GM12864 (cell line): ENCODE data around the gene NOTCH1.
A peak's percentile ranks its signal among the peaks of the same experiment; 100 is the strongest.

ENCODE experiments used
- DNase-seq: peaks from one replicate; pipeline ENCODE4 v3.0.0-alpha.2; 2011; ENCODE audit warnings: low read depth
- H3K4me3 ChIP-seq: 2 replicates; pipeline ENCODE4 v1.5.1; 2011; ENCODE audit warnings: mild to moderate bottlenecking, low read depth, low read length, control low read depth
- CTCF ChIP-seq: IDR thresholded peaks from 2 replicates; pipeline ENCODE4 v1.5.1; 2011; ENCODE audit warnings: low read depth, mild to moderate bottlenecking, moderate library complexity, low read length, control low read depth, inconsistent platforms; ENCODE audit errors: missing control alignments

NOTCH1 gene

GRCh38 chr9:136488247-136489214 lies 57.3 kb downstream of the NOTCH1 start:
- TF ChIP-seq CTCF = peak; percentile 97
- H3K4me3 ChIP-seq = no peak overlapping the region
- DNase-seq = no peak

GRCh38 chr9:136487672-136488071 lies 58.2 kb downstream of the NOTCH1 start:
- no peak for DNase-seq
- H3K4me3 ChIP-seq = no peak overlapping the region
- TF ChIP-seq CTCF = no peak

DNA sequence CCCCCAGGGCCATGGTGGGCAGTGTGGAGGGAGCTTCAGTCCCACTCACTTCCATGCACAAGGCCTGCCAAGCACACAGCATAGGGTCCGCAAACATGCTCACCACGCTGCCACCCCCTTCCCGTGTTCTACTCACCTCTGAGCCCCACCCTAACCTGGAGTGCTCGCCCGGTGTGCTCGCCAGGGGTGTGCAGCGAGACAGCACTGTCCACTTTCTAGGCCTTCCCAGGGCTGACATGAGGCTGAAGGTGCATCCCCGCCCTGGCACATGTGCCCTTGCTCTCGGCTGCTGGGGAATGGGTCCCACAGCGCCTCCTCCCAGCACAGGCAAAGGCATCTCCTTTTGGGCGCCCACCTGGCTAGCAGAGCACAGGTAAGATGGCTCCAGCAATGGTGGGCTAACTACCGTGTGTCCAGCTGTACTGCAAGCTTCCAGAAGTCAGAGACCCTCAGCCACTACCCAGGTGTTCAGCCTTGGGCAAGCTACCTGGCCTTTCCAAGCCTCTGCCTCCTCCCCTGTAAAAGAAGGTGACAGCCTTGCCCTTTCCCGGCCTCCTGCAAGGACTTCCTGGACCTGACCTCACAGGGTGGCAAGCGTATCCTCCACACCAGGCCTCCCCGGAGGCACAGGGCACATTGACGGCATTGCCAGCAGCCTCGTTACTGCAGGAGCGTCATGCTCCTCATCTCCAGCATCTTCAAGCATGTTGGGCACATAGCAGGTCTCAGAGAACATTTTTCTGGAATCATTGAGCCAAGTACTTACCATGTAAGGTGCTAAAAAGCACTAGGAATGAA lies 58.8 kb downstream of the NOTCH1 start:
- no peak for TF ChIP-seq CTCF
- DNase-seq = no peak
- H3K4me3 ChIP-seq = no peak overlapping the region

- H3K4me3 ChIP-seq = no peak overlapping the region
- no peak for TF ChIP-seq CTCF
- no peak for DNase-seq
These were observed 59.7 kb downstream of the NOTCH1 start for GRCh38 chr9:136486131-136486530.

DNA sequence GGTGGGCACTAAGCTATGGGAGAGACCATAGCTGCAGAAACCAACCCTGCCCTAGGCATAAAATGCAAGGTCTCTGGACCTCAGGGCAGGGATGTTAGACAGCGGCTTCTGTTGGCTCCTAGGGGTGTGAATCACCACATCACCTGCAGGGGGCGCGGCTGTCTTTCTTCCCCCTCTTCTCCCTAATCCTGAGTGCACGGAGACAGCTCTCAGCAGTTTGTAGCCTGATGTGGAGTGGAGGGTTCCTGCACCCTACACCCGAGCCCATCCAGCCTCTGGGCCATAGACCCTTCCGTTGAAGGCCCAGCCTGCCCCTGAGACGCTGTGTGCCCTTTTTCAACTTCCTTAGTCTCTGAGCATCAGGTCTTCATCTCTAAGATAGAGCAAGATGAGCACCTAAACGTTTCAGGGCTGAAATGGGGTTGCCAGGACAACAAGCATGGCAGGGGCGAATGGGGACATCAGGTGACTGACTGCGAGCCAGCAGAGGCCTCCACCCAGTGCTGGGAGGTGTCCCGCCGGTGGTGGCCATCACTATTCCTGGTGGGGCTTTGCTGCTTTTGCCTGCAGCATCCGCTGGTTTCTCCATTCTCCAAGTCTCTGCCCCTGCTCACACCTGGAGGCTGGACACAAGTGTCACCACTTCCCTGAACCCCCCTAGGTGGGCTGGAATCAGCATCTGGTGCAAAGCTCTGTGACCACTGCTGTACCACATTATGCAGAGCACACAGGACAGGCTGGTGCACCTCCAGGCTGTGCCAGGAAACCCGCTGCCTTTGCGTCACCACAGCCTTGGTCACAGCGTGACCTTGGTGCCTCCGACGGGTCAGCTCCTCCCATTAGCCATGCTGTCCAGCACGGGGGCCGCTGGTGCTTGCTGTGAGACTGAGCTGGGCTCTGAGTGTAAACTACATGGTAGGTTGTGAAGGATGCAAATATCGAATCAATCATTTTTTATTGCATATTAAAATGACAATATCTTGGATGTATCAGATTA lies 60.5 kb downstream of the NOTCH1 start:
- no peak for DNase-seq
- H3K4me3 ChIP-seq = no peak overlapping the region
- TF ChIP-seq CTCF = peak; percentile 95
